Measurements from ENCODE around the gene ZNF41. TPM values are rescaled to one million over a fixed set of nuclear protein-coding genes. Genes with fewer than 3 reads are reported as not detected.

Gene ZNF41
- total RNA-seq, 1 donor from 2014 or later = 11.2 TPM

Other genes starting within 250 kb of the ZNF41 start
- 0.17 and 0.65 TPM in 2 replicates for gene ZNF157, start 112.6 kb downstream of the ZNF41 start, total RNA-seq
- 11.3 and 28.5 TPM in 2 replicates for gene ARAF, start 78.0 kb upstream of the ZNF41 start, total RNA-seq
- gene TIMP1, start 99.2 kb upstream of the ZNF41 start, total RNA-seq = 41.0 and 123 TPM in 2 replicates
- gene SYN1, start 136.6 kb upstream of the ZNF41 start, total RNA-seq = 0.05 and 0.17 TPM in 2 replicates
- 0.05 TPM in 1 of 2 replicates, not detected in the other for gene CFP, start 146.7 kb upstream of the ZNF41 start, total RNA-seq
- gene ELK1, start 167.3 kb upstream of the ZNF41 start, total RNA-seq = 13.5 and 16.4 TPM in 2 replicates
- 62.6 and 106 TPM in 2 replicates for gene UXT, start 176.0 kb upstream of the ZNF41 start, total RNA-seq

All from renal cortical epithelial cell (primary cell).